Astrocyte (in vitro differentiated cells and primary cell): Measurements from ENCODE around the gene LDB3.

Experiments
- EZH2 ChIP-seq: IDR thresholded peaks from 2 replicates; pipeline ENCODE4 v1.6.1; 2012; ENCODE audit warnings: mild to moderate bottlenecking, low read length, inconsistent platforms; ENCODE audit not compliant: insufficient read depth
- TF ChIP-seq, protein P1 (sequence below): IDR thresholded peaks from 2 replicates; pipeline ENCODE4 v1.5.1; 2011; ENCODE audit warnings: low read depth, mild to moderate bottlenecking, inconsistent platforms, low read length, moderate library complexity; ENCODE audit not compliant: insufficient read depth

GRCh38 chr10:86685893-86686632 is 17.8 kb downstream of the LDB3 start:
- TF ChIP-seq, protein P1, sequence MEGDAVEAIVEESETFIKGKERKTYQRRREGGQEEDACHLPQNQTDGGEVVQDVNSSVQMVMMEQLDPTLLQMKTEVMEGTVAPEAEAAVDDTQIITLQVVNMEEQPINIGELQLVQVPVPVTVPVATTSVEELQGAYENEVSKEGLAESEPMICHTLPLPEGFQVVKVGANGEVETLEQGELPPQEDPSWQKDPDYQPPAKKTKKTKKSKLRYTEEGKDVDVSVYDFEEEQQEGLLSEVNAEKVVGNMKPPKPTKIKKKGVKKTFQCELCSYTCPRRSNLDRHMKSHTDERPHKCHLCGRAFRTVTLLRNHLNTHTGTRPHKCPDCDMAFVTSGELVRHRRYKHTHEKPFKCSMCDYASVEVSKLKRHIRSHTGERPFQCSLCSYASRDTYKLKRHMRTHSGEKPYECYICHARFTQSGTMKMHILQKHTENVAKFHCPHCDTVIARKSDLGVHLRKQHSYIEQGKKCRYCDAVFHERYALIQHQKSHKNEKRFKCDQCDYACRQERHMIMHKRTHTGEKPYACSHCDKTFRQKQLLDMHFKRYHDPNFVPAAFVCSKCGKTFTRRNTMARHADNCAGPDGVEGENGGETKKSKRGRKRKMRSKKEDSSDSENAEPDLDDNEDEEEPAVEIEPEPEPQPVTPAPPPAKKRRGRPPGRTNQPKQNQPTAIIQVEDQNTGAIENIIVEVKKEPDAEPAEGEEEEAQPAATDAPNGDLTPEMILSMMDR = no peak
- TF ChIP-seq EZH2 = no peak
